Choroid plexus epithelial cell (primary cell): ENCODE measurements around the gene ZNF839.

Experiments used
- DNase-seq: peaks from one replicate; pipeline ENCODE4 v3.0.0-alpha.2; 2010; ENCODE audit warnings: low read depth
- H3K4me3 ChIP-seq: 2 replicates; pipeline ENCODE4 v1.5.1; 2011; ENCODE audit warnings: low read depth, mild to moderate bottlenecking, control low read depth, low read length, moderate library complexity
- TF ChIP-seq, protein P1 (sequence below): conservative IDR thresholded peaks from 2 replicates; pipeline ENCODE4 v1.5.1; 2011; ENCODE audit warnings: low read depth, mild to moderate bottlenecking, control low read depth, inconsistent platforms, low read length, moderate library complexity

ZNF839 gene

DNA sequence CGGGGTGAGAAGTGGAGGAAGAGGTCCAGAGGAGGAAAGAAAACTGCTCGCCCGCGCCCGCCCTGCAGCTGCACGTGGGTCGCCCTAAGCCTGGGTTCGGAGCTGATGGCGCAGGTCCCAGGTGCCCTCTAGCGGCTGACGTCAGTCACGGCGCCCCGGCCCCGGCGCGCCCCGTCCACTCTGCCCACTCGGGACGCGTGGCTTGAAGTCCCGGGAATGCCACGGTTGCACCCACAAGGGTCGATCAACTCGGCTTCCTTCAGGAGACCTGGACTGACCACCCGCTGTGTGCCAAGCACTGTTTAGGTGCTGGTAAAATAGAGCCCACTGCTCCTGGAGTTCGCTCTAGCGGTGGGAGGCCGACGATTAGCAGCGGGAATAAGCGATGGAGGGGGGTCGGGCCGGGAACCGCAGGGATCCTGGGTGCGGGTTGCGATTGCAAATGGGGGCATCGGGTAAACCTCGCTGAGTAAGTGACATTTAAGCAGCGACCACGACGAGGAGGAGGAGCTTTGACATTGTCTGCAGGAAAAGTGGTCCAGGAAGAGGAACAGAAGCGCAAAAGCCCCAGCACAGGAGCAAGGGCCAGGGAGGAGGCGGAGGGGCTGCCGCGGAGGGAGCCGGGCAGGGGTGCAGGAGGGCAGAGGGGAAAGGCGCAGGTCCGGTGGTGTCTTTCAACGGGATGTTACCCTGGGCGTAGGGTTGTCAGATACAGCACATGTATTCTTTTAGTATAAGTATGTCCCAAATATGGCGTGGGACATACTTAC, 5.1 kb upstream of the ZNF839 start:
- peak overlapping the region; percentile 61 for H3K4me3 ChIP-seq
- TF ChIP-seq, protein P1, sequence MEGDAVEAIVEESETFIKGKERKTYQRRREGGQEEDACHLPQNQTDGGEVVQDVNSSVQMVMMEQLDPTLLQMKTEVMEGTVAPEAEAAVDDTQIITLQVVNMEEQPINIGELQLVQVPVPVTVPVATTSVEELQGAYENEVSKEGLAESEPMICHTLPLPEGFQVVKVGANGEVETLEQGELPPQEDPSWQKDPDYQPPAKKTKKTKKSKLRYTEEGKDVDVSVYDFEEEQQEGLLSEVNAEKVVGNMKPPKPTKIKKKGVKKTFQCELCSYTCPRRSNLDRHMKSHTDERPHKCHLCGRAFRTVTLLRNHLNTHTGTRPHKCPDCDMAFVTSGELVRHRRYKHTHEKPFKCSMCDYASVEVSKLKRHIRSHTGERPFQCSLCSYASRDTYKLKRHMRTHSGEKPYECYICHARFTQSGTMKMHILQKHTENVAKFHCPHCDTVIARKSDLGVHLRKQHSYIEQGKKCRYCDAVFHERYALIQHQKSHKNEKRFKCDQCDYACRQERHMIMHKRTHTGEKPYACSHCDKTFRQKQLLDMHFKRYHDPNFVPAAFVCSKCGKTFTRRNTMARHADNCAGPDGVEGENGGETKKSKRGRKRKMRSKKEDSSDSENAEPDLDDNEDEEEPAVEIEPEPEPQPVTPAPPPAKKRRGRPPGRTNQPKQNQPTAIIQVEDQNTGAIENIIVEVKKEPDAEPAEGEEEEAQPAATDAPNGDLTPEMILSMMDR = peak; percentile 83
- DNase-seq = peak; percentile 91

DNA sequence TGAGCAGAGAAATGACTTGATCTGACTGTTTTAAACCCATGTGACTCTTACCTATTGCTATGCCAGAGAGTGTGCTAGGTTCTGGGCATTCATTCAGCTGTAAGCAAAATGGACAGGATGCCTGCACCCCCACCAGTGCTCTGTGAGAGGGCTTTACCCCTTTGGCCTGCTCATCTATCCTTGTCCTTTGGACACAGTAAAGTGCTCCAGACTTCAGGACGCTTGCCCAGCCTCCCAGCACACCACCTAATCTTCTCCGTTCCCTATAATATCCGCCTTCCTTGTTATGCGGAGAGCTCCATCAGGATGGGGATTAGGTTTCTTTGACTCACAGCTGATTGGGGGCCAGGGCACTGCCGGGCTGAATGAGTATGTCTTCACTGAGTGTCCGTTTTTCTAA, 4.4 kb upstream of the ZNF839 start:
- H3K4me3 ChIP-seq = no peak overlapping the region
- TF ChIP-seq, protein P1 = no peak
- DNase-seq = no peak

DNA sequence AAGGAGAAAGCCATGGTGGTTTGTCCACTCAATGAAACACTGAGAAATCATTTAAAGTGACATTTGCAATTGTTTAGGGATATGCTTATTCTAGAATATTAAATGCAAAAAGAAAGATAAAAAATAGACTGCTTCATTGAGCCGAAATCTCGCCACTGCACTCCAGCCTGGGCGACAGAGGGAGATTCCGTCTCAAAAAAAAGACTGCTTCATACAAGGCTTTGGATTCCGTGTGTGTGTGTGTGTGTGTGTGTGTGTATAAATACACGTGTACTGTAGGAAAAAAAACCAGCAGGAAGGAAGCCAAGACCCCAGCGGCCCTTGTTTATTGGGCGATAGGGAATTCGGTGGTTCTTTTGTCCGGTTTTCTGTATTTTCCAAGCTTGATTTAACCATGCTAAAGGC, 3.2 kb upstream of the ZNF839 start:
- DNase-seq = no peak

DNA sequence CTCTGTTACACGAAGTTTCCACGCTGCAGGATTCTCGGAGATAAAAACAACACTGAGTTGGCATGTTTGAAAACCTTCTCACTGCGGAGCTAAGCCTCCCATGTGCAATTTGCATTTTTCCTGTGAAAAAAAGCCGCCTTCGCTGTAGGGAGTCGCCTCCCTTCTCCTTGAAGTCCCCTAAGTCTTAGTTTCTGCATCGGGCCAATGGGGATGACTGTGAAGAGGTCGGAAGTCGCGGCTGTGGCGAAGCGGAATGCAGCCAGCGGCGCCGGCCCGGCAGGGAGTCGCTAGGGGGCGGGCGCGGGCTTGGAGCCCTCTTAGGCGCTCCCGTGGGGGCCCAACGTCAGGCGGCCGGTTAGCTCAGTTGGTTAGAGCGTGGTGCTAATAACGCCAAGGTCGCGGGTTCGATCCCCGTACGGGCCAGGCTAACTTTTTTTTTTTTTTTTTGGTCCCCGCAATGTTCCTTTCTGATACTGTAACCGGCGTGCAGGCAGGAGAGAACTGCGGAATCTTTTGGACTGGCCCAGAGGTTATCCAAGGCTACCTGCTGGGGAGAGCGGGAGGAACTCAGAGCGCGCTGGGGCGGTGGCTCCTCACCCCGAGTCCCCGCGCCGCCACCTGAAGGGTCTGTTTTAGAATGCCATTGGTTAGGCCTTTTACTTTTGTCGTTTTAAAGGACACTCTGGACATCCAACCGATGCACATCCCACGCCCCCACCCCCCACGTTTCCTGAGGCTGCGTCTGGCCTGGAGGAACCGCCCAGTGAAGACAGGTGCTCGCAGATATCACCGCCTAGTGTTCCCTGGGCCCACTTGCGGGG, 2.6 kb upstream of the ZNF839 start:
- TF ChIP-seq, protein P1 = peak; percentile 56
- peak; percentile 98 for DNase-seq
- peak overlapping the region; percentile 66 for H3K4me3 ChIP-seq

More for the DNA sequence above, 3.2 kb upstream of the ZNF839 start:
- peak overlapping the region; percentile 42 for H3K4me3 ChIP-seq
- TF ChIP-seq, protein P1 = no peak

DNA sequence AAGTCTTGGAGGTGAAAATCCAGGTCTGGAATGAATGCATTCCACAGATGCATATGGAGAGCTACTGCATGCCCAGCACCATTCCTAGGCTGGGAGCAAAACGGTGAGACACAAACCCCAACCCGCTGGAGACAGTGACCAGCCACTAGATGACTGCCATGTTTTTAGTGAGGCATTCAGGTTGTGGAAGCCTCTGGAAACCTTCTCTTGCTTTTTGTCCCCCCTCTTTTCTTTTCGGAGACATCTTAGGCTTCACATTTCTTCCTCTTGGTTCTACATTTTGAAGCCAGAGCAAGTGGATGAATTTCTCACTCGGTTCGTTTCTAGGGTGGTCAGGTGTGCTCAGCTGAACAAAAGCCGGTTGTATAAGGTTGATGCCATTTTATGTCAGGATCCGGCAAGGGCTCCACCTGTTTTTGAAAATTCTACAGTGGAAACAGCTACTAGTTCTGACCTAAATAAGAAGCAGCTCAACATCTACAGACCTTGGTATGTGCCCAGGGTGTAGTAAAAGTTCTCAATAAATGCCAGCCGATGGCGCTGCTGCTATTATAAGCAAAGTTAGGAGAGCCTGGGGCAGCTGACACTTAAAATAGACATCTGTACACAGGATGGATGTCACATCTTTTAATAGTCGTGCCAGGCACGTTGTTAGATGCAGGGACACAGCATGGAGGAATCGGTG, 1.8 kb upstream of the ZNF839 start:
- peak; percentile 46 for DNase-seq
- H3K4me3 ChIP-seq = peak overlapping the region; percentile 66
- TF ChIP-seq, protein P1 = peak; percentile 14

DNA sequence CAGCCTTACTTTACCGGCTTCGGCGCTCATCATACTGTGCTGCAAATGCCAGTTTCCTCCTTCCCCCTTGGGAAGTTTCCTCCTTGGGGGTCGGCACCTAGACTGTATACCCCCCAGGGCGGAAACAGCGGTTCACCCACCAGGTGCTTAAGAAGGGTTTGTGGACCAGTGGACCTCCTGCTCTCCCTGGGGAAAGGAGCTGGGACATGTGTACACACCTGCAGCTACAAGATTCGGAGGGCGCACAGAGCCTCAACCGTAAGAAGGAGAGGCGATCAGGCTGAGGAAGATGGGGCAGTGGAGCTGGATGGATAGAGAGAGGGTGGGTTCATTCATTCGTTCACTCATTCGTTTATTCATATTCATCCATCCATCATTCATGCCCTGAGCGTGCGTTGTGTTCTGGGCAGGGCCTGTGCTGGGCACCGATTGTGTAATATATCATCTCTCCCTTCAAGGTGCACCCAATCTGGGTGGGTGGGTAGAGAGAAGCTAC, 717 bp upstream of the ZNF839 start:
- peak overlapping the region; percentile 81 for H3K4me3 ChIP-seq
- TF ChIP-seq, protein P1 = no peak
- DNase-seq = no peak
